GM12878 (cell line): ENCODE measurements around the gene VRK3. TPM values are rescaled to one million over a fixed set of nuclear protein-coding genes. Genes with fewer than 3 reads are reported as not detected.
A peak's percentile ranks its signal among the peaks of the same experiment; 100 is the strongest.
"Not testable (repeated sequence)": the region's sequence is repeated elsewhere in the genome, so short reads cannot be mapped to it uniquely, and the experiment has no call there.

ENCODE experiments used
- ATAC-seq: fragments of 200-7000 bp; cut with Tn5 transposase; 3 replicates; pipeline ENCODE4 v1.9.1; 2020; ENCODE audit warnings: mild to moderate bottlenecking, moderate library complexity
- BruUV-seq: library from RNA; stranded (reverse); fragments of 400-500 nt; replicated peaks from 2 replicates; lab custom pipeline; 2021; lab: Mats Ljungman, UMichigan
- CTCF ChIA-PET: fragments of 300-600 bp; sonication (Branson Sonifier 250); formaldehyde crosslinking; extraction: SDS; loops from one replicate; lab custom pipeline; 2021; ENCODE audit warnings: inconsistent platforms; lab: Yijun Ruan, JAX
- POLR2A ChIA-PET: fragments of 350-600 bp; formaldehyde crosslinking; extraction: SDS; loops from one replicate; lab custom pipeline; 2021; ENCODE audit warnings: inconsistent platforms; lab: Charles Lee
- RAD21 ChIA-PET: fragments of 300-600 bp; sonication (Branson Sonifier 250); formaldehyde crosslinking; loops from one replicate; lab custom pipeline; 2023; ENCODE audit warnings: antibody characterized with exemption; ENCODE audit not compliant: unreplicated experiment; lab: Charles Lee
- SMC1A ChIA-PET: fragments of 300-600 bp; sonication (Branson Sonifier 250); formaldehyde crosslinking; loops from one replicate; lab custom pipeline; 2023; ENCODE audit not compliant: unreplicated experiment, uncharacterized antibody; lab: Charles Lee
- DNase-seq: peaks from one replicate; pipeline ENCODE4 v3.0.0-alpha.2; 2011; ENCODE audit warnings: low read depth, low spot score
- FAIRE-seq: peaks from 3 replicates; lab custom pipeline; 2011; peaks lifted over from hg19 to GRCh38; lab: Jason Lieb, UNC
- H2AFZ ChIP-seq: 2 replicates; pipeline ENCODE4 v1.6.0; 2011; ENCODE audit warnings: low read depth, low read length, control low read depth; ENCODE audit not compliant: control insufficient read depth
- H3K27ac ChIP-seq: 2 replicates; pipeline ENCODE4 v1.5.1; 2011; ENCODE audit warnings: control low read depth; ENCODE audit not compliant: control insufficient read depth, insufficient read depth
- H3K27me3 ChIP-seq, 2 experiments: replicated peaks in 1 of 2; 2 replicates each; pipeline versions ENCODE4 v1.6.0 to v1.6.1; 2011; ENCODE audit warnings: low read length in 1 of 2; ENCODE audit not compliant: control insufficient read depth in 2 of 2, insufficient read depth in 2 of 2
- H3K36me3 ChIP-seq, 2 experiments: 2 replicates each; pipeline ENCODE4 v1.5.1; 2011; ENCODE audit warnings: low read length in 1 of 2; ENCODE audit not compliant: control insufficient read depth in 2 of 2, insufficient read depth in 2 of 2
- H3K4me1 ChIP-seq: 2 replicates; pipeline ENCODE4 v1.6.1; 2011; ENCODE audit warnings: mild to moderate bottlenecking, low read length, moderate library complexity, mixed read lengths; ENCODE audit not compliant: control insufficient read depth, insufficient read depth
- H3K4me2 ChIP-seq: 2 replicates; pipeline ENCODE4 v1.6.0; 2011; ENCODE audit warnings: control low read depth; ENCODE audit not compliant: control insufficient read depth, insufficient read depth
- H3K4me3 ChIP-seq: fragments of 200-600 bp; sonication (generic); 2 replicates; pipeline ENCODE4 v1.5.1; 2016
- H3K79me2 ChIP-seq: 2 replicates; pipeline ENCODE4 v1.6.0; 2011; ENCODE audit warnings: low read length; ENCODE audit not compliant: control insufficient read depth, insufficient read depth
- H3K9ac ChIP-seq: 2 replicates; pipeline ENCODE4 v1.8.0; 2011; ENCODE audit warnings: low read length, control low read depth, mixed read lengths; ENCODE audit not compliant: control insufficient read depth, insufficient read depth
- H3K9me3 ChIP-seq: replicated peaks from 3 replicates; pipeline ENCODE4 v1.5.1; 2011; ENCODE audit warnings: mild to moderate bottlenecking, low read length; ENCODE audit not compliant: control insufficient read depth, insufficient read depth
- H4K20me1 ChIP-seq: 2 replicates; pipeline ENCODE4 v1.6.0; 2011; ENCODE audit not compliant: control insufficient read depth, insufficient read depth
- RBBP5 ChIP-seq: fragments of 200-600 bp; sonication (generic); conservative IDR thresholded peaks from 2 replicates; pipeline ENCODE4 v1.6.1; 2016
- SMARCA5 ChIP-seq: fragments of 450-650 bp; IDR thresholded peaks from 2 replicates; pipeline ENCODE4 v1.6.1; 2017; ENCODE audit warnings: mild to moderate bottlenecking
- ZNF384 ChIP-seq: IDR thresholded peaks from 2 replicates; pipeline ENCODE4 v1.6.1; 2012; ENCODE audit warnings: low read depth, mild to moderate bottlenecking, low read length, improper control_type of control experiment, borderline replicate concordance
- WGBS: methylation state at CpG from one replicate; pipeline ENCODE4 v1.1.6; 2016; ENCODE audit warnings: low lambda C conversion rate; ENCODE audit not compliant: insufficient replicate concordance, insufficient coverage; ENCODE audit errors: missing lambda C conversion rate; 5-methylcytosine and 5-hydroxymethylcytosine counted together
- in situ Hi-C: fragments of 300-500 bp; cut with MboI; formaldehyde crosslinking; loops from 9 replicates; pipeline ENCODE4 v1.14.3; 2018; ENCODE audit warnings: mixed read lengths
- intact Hi-C: fragments of 100-400 bp; cut with micrococcal nuclease; formaldehyde crosslinking; loops from one replicate; pipeline ENCODE4 v1.14.2; 2022; ENCODE audit not compliant: unreplicated experiment
- polyA plus RNA-seq, 11 experiments: library from polyadenylated mRNA; depleted of rRNA in 4 of 11; unstranded in 6 of 11; stranded (reverse) in 5 of 11; fragments of >200 nt; fragmentation: Nextera tagmentation in 4 of 11; fragmentation: Illumina TruSeq in 1 of 11; extraction: Ambion mirVana in 4 of 11; extraction: Trizol in 1 of 11; gene quantifications; 1 replicate in 1 of 11; 2 replicates in 10 of 11; pipeline versions ENCODE4 v1.2.1 to v1.2.3, GENCODE V29; 2011 to 2016; ENCODE audit warnings: inconsistent platforms in 2 of 11, missing spikeins in 2 of 11, low read depth in 1 of 11
- total RNA-seq, 4 experiments: library from RNA; depleted of rRNA in 3 of 4; stranded (reverse); fragments of >200 nt in 3 of 4; fragmentation: Illumina TruSeq in 1 of 4; extraction: Trizol in 1 of 4; gene quantifications; 2 replicates each; pipeline versions ENCODE4 v1.2.1 to v1.2.3, GENCODE V29; 2013 to 2021
- TF ChIP-seq, protein P1 (sequence below): fragments of 450-650 bp; IDR thresholded peaks from 2 replicates; pipeline ENCODE4 v1.6.1; 2017; ENCODE audit warnings: borderline replicate concordance

VRK3 gene
- total and polyA plus RNA-seq, 10 of the 15 experiments (the other 5 are each of a cell fraction or from before 2014, with no cell fraction given) = 17.3 to 61.9 (median 35.5) TPM

DNA sequence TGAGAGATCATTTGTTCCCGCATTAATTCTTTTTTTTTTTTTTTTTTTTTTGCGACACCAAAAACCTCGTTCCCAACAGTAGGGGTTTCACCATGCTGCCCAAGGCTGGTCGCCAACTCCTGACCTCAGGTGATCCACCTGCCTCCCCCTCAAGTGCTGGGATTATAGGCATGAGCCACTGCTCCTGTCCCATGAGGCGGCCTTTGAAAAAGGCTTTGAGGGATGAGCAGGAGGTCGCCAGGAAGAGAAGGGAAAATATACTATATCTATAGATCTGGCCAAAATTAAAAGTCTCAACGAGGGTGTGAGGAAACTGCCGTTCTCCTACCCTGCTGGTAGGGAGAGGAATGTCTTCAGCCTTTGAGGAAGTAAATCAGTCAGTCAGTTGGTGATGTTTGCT, 26.8 kb upstream of the VRK3 start (continued):
- no peak for TF ChIP-seq ZNF384
- TF ChIP-seq SMARCA5 = no peak
- no peak for TF ChIP-seq RBBP5
- TF ChIP-seq, protein P1, sequence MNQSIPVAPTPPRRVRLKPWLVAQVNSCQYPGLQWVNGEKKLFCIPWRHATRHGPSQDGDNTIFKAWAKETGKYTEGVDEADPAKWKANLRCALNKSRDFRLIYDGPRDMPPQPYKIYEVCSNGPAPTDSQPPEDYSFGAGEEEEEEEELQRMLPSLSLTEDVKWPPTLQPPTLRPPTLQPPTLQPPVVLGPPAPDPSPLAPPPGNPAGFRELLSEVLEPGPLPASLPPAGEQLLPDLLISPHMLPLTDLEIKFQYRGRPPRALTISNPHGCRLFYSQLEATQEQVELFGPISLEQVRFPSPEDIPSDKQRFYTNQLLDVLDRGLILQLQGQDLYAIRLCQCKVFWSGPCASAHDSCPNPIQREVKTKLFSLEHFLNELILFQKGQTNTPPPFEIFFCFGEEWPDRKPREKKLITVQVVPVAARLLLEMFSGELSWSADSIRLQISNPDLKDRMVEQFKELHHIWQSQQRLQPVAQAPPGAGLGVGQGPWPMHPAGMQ = no peak

DNA sequence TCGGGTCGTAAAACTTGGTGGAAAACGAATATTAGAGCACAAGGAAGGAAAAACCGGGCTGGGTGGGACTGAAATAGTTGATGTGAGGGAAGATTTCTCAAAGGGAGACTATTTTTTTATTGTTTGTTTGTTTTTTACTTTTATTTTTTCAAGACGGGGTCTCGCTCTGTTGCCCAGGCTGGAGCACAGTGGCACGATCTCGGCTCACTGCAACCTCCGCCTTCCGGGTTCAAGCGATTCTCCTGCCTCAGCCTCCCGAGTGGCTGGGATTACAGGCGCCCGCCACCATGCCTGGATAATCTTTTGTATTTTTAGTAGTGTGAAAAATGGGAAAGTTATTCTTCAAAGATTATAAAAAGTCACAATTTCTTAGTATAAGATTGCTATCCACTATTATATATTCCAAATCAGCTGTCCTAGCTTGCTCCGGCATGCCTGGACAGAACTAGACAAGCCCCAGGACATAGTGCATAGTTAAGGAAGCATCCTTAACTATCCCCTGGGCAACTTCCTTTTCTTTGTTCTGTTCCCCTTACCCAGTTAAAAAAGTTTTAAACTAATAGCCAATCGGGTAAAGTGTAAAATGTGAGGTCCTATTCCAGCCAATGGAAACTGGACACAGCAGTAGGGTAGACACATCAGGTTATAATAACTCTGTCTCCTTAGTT, 26.2 kb upstream of the VRK3 start:
- intact Hi-C loops, H4K20me1 ChIP-seq, H3K36me3 ChIP-seq, in situ Hi-C loops, H3K27ac ChIP-seq, H3K9ac ChIP-seq, SMC1A ChIA-PET, H3K9me3 ChIP-seq, H3K79me2 ChIP-seq, H3K27me3 ChIP-seq, RAD21 ChIA-PET, DNase-seq, CTCF ChIA-PET, H3K4me1 ChIP-seq, POLR2A ChIA-PET, FAIRE-seq, BruUV-seq, ATAC-seq: not testable (repeated sequence)
- H3K4me2 ChIP-seq = peak overlapping the region; percentile 86
- WGBS = 68% methylated on average over 16 of the region's 16 CpGs
- H3K4me3 ChIP-seq = peak overlapping the region; percentile 65
- peak overlapping the region; percentile 68; the same call in 1 of the 2 replicates for H2AFZ ChIP-seq
